Neural crest cell (in vitro differentiated cells): ENCODE results near the gene EPB41L3. TPM values are rescaled to one million over a fixed set of nuclear protein-coding genes. Genes with fewer than 3 reads are reported as not detected.

ENCODE experiments used
- DNase-seq: peaks from one replicate; pipeline ENCODE4 v3.0.0; 2021; ENCODE audit warnings: low read depth, mixed read lengths, low spot score
- H3K27ac Mint-ChIP-seq: one replicate; pipeline ENCODE4 v1.8.0; 2021; ENCODE audit warnings: mild to moderate bottlenecking, mixed read lengths; ENCODE audit not compliant: unreplicated experiment
- H3K27me3 Mint-ChIP-seq: 2 replicates; pipeline ENCODE4 v1.8.0; 2021; ENCODE audit warnings: low read depth, mild to moderate bottlenecking, mixed read lengths
- H3K36me3 Mint-ChIP-seq: 2 replicates; pipeline ENCODE4 v1.8.0; 2021; ENCODE audit warnings: low read depth, mild to moderate bottlenecking, mixed read lengths
- H3K4me1 Mint-ChIP-seq: 2 replicates; pipeline ENCODE4 v1.8.0; 2021; ENCODE audit warnings: mixed read lengths
- H3K4me3 Mint-ChIP-seq: one replicate; pipeline ENCODE4 v1.8.0; 2021; ENCODE audit warnings: mild to moderate bottlenecking, mixed read lengths
- H3K9me3 Mint-ChIP-seq: 2 replicates; pipeline ENCODE4 v1.8.0; 2021; ENCODE audit warnings: mixed read lengths
- total RNA-seq: library from RNA; stranded (reverse); gene quantifications from 2 replicates; pipeline ENCODE4 v1.2.1, GENCODE V29; 2021
- TF ChIP-seq, protein P1 (sequence below): fragments of 200-600 bp; sonication (generic); conservative IDR thresholded peaks from 2 replicates; pipeline ENCODE4 v1.5.0; 2021; ENCODE audit warnings: antibody characterized with exemption, mild to moderate bottlenecking

EPB41L3 gene
- total RNA-seq, 1 donor from 2014 or later = 13.1 TPM

DNA sequence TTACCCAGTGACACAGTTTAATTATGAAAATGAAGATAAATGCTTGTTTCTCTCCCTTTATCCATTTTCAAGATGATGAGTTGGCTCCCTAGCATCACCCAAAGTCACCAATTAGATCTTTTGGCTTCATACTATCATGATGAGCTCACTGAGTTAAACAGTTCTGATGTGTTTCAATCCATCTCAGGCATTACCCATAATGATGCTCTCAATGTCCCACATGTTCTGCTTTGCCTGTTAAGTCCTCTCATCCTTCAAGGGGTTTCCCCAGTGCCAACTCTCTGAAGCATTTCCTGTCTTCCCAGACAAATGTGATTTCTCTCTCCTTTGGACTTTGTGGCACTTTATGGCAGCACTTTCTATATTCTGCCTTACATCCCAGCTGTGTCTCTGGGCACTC lies 92.6 kb downstream of the EPB41L3 start:
- Mint-ChIP-seq H3K27ac (no peak overlapping the region), H3K27me3 (no peaks in the 10 kb centered on the region), H3K4me1 (peaks cover under 1% of the 10 kb centered on the region), H3K9me3 (no peaks in the 10 kb centered on the region), H3K4me3 (no peak overlapping the region), H3K36me3 (no peaks in the 10 kb centered on the region)
- no peak for DNase-seq
- TF ChIP-seq, protein P1, sequence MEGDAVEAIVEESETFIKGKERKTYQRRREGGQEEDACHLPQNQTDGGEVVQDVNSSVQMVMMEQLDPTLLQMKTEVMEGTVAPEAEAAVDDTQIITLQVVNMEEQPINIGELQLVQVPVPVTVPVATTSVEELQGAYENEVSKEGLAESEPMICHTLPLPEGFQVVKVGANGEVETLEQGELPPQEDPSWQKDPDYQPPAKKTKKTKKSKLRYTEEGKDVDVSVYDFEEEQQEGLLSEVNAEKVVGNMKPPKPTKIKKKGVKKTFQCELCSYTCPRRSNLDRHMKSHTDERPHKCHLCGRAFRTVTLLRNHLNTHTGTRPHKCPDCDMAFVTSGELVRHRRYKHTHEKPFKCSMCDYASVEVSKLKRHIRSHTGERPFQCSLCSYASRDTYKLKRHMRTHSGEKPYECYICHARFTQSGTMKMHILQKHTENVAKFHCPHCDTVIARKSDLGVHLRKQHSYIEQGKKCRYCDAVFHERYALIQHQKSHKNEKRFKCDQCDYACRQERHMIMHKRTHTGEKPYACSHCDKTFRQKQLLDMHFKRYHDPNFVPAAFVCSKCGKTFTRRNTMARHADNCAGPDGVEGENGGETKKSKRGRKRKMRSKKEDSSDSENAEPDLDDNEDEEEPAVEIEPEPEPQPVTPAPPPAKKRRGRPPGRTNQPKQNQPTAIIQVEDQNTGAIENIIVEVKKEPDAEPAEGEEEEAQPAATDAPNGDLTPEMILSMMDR = no peak

- TF ChIP-seq, protein P1 = no peak
- no peak overlapping the region for H3K27ac Mint-ChIP-seq
- H3K4me1 Mint-ChIP-seq = no peaks in the 10 kb centered on the region
- H3K27me3 Mint-ChIP-seq = no peaks in the 10 kb centered on the region
- no peak for DNase-seq
- no peaks in the 10 kb centered on the region for H3K36me3 Mint-ChIP-seq
- H3K4me3 Mint-ChIP-seq = no peak overlapping the region
- no peaks in the 10 kb centered on the region for H3K9me3 Mint-ChIP-seq
Measured at GRCh38 chr18:5449858-5450509, 93.8 kb downstream of the EPB41L3 start.

- Mint-ChIP-seq H3K4me3 (no peak overlapping the region), H3K36me3 (no peaks in the 10 kb centered on the region), H3K27me3 (no peaks in the 10 kb centered on the region), H3K27ac (no peak overlapping the region), H3K9me3 (no peaks in the 10 kb centered on the region), H3K4me1 (no peaks in the 10 kb centered on the region)
- TF ChIP-seq, protein P1 = no peak
- no peak for DNase-seq
Measured at GRCh38 chr18:5447442-5447841, 96.4 kb downstream of the EPB41L3 start.

- Mint-ChIP-seq H3K27me3 (no peaks in the 10 kb centered on the region), H3K4me3 (no peak overlapping the region), H3K9me3 (no peaks in the 10 kb centered on the region), H3K27ac (no peak overlapping the region), H3K36me3 (no peaks in the 10 kb centered on the region), H3K4me1 (no peaks in the 10 kb centered on the region)
- no peak for DNase-seq
- TF ChIP-seq, protein P1 = no peak
Measured at GRCh38 chr18:5444847-5445246, 99.0 kb downstream of the EPB41L3 start.

- Mint-ChIP-seq H3K9me3 (no peaks in the 10 kb centered on the region), H3K36me3 (no peaks in the 10 kb centered on the region), H3K27me3 (no peaks in the 10 kb centered on the region), H3K4me3 (no peak overlapping the region), H3K27ac (no peak overlapping the region), H3K4me1 (no peaks in the 10 kb centered on the region)
- TF ChIP-seq, protein P1 = no peak
- DNase-seq = no peak
Measured at GRCh38 chr18:5444269-5444668, 99.5 kb downstream of the EPB41L3 start.
